ENCODE data around the gene SPRTN. TPM values are rescaled to one million over a fixed set of nuclear protein-coding genes. Genes with fewer than 3 reads are reported as not detected.
A peak's percentile ranks its signal among the peaks of the same experiment; 100 is the strongest.

The SPRTN gene
- total and polyA plus RNA-seq, 7 donors, result 4.3 to 14.8 (median 9.1) TPM

GRCh38 chr1:231354330-231355020 is 16.4 kb downstream of the SPRTN start:
- H3K4me1 ChIP-seq, result peaks cover 24% of the 10 kb centered on the region
- no peaks in the 10 kb centered on the region for H3K9me3 ChIP-seq
- no peak for ATAC-seq
- no peaks in the 10 kb centered on the region for H3K27me3 ChIP-seq (ENCODE audit: insufficient read depth in 3 of 3, low read length in 2 of 3)
- DNase-seq, result no peak
- peaks cover 0 to 39% of the 10 kb centered on the region in 2 donors for H3K36me3 ChIP-seq (ENCODE audit: insufficient read depth in 1 of 2, low read depth in 1 of 2)
- no peak overlapping the region for H3K4me3 ChIP-seq
- TF ChIP-seq CTCF (IDR thresholded peaks at IDR 0.05), result no peak
- WGBS, 3 donors, result 81 to 85% (median 81%) methylated on average over 5 of the region's 5 CpGs
- intact Hi-C loops (cut with DNase I), result loop anchor here (5.0 kb wide), 2 partner anchors 183 to 233 kb away; no protein-coding TSS in a partner anchor
- peak overlapping the region; percentile 27 for H3K27ac ChIP-seq

- no peak for TF ChIP-seq CTCF (IDR thresholded peaks at IDR 0.05)
- Histone ChIP-seq H3K36me3 (ENCODE audit: insufficient read depth in 1 of 2, low read depth in 1 of 2) (peaks cover 0 to 32% of the 10 kb centered on the region in 2 donors), H3K9me3 (no peaks in the 10 kb centered on the region), H3K4me1 (peaks cover 30% of the 10 kb centered on the region), H3K27me3 (ENCODE audit: insufficient read depth in 3 of 3, low read length in 2 of 3) (no peaks in the 10 kb centered on the region), H3K27ac (peak overlapping the region; percentile 27), H3K4me3 (no peak overlapping the region)
- 80 to 86% (median 84%) methylated on average over 3 of the region's 3 CpGs for WGBS, 3 donors
- ATAC-seq (no peak), DNase-seq (no peak)
- intact Hi-C loops (cut with DNase I), result loop anchor here (5.0 kb wide), 2 partner anchors 182 to 232 kb away; no protein-coding TSS in a partner anchor
Observed at GRCh38 chr1:231355171-231355570, 17.1 kb downstream of the SPRTN start.

GRCh38 chr1:231357187-231357772 is 19.2 kb downstream of the SPRTN start:
- Histone ChIP-seq H3K27me3 (ENCODE audit: insufficient read depth in 3 of 3, low read length in 2 of 3) (no peaks in the 10 kb centered on the region), H3K4me1 (peaks cover 30% of the 10 kb centered on the region), H3K9me3 (no peaks in the 10 kb centered on the region), H3K4me3 (peak overlapping the region; percentile 5), H3K36me3 (ENCODE audit: insufficient read depth in 1 of 2, low read depth in 1 of 2) (peaks cover 0 to 21% of the 10 kb centered on the region in 2 donors), H3K27ac (peak overlapping the region; percentile 73)
- WGBS, 3 donors, result 65 to 76% (median 73%) methylated on average over 9 to 10 of the region's 10 CpGs
- no peak for TF ChIP-seq CTCF (IDR thresholded peaks at IDR 0.05)
- intact Hi-C loops (cut with DNase I), result loop anchor here (5.0 kb wide), 2 partner anchors 180 to 230 kb away; no protein-coding TSS in a partner anchor
- ATAC-seq, result no peak
- no peak for DNase-seq

- Histone ChIP-seq H3K27me3 (ENCODE audit: insufficient read depth in 3 of 3, low read length in 2 of 3) (no peaks in the 10 kb centered on the region), H3K36me3 (ENCODE audit: insufficient read depth in 1 of 2, low read depth in 1 of 2) (peaks cover 0 to 15% of the 10 kb centered on the region in 2 donors), H3K9me3 (no peaks in the 10 kb centered on the region), H3K27ac (peak overlapping the region; percentile 73), H3K4me3 (peak overlapping the region; percentile 5), H3K4me1 (peaks cover 30% of the 10 kb centered on the region)
- 6 to 9% (median 6%) methylated on average over 4 of the region's 4 CpGs for WGBS, 3 donors
- peak; percentile 84 for TF ChIP-seq CTCF (IDR thresholded peaks at IDR 0.05)
- intact Hi-C loops (cut with DNase I), result loop anchor here (2.0 to 5.0 kb wide), 3 partner anchors 179 to 233 kb away; no protein-coding TSS in a partner anchor
- peak; percentile 65 to 81 (median 73) for ATAC-seq
- DNase-seq, result peak in 1 of 2 donors; percentile 63
Observed at GRCh38 chr1:231357831-231358354, 19.8 kb downstream of the SPRTN start.
